Fibroblast of mammary gland (primary cell): ENCODE measurements around the gene SMNDC1.

Source experiments
- DNase-seq: peaks from one replicate; pipeline ENCODE4 v3.0.0-alpha.2; 2010; ENCODE audit warnings: low read depth
- H3K4me3 ChIP-seq: 2 replicates; pipeline ENCODE4 v1.5.1; 2011; ENCODE audit warnings: low read depth, mild to moderate bottlenecking, low read length, moderate library complexity; ENCODE audit not compliant: control insufficient read depth
- CTCF ChIP-seq: conservative IDR thresholded peaks from 2 replicates; pipeline ENCODE4 v1.5.1; 2011; ENCODE audit warnings: low read depth, low read length, inconsistent platforms; ENCODE audit not compliant: control insufficient read depth, insufficient read depth

SMNDC1 gene

GRCh38 chr10:110268442-110268841 lies 36.3 kb downstream of the SMNDC1 start:
- DNase-seq = no peak
- H3K4me3 ChIP-seq = no peak overlapping the region
- no peak for TF ChIP-seq CTCF

- H3K4me3 ChIP-seq = no peak overlapping the region
Measured at GRCh38 chr10:110267276-110267675, 37.4 kb downstream of the SMNDC1 start.

GRCh38 chr10:110265573-110266193 lies 39.0 kb downstream of the SMNDC1 start:
- TF ChIP-seq CTCF = no peak
- no peak for DNase-seq
- H3K4me3 ChIP-seq = no peak overlapping the region

More at GRCh38 chr10:110267276-110267675, 37.4 kb downstream of the SMNDC1 start:
- no peak for TF ChIP-seq CTCF
- DNase-seq = no peak

- no peak overlapping the region for H3K4me3 ChIP-seq
- no peak for DNase-seq
- TF ChIP-seq CTCF = no peak
Measured at GRCh38 chr10:110263164-110263563, 41.6 kb downstream of the SMNDC1 start.

GRCh38 chr10:110260746-110261477 lies 43.8 kb downstream of the SMNDC1 start:
- no peak for DNase-seq

GRCh38 chr10:110259317-110259716 lies 45.4 kb downstream of the SMNDC1 start:
- DNase-seq = no peak
- TF ChIP-seq CTCF = no peak
- no peak overlapping the region for H3K4me3 ChIP-seq

More at GRCh38 chr10:110260746-110261477, 43.8 kb downstream of the SMNDC1 start:
- H3K4me3 ChIP-seq = no peak overlapping the region
- no peak for TF ChIP-seq CTCF
